Muscle of back (tissue), 11 donors: ENCODE measurements around the gene BDKRB1. TPM values are rescaled to one million over a fixed set of nuclear protein-coding genes. Genes with fewer than 3 reads are reported as not detected.

ENCODE experiments used
- DNase-seq, 3 donors: peaks; one replicate each; pipeline versions ENCODE4 v3.0.0 to v3.0.0-alpha.2; 2013
- polyA plus RNA-seq, 10 donors: library from polyadenylated mRNA; unstranded; fragments of 120-200 nt; gene quantifications; one replicate each; pipeline ENCODE4 v1.2.1, GENCODE V29; 2013; ENCODE audit not compliant: insufficient read length in 10 of 10

BDKRB1 gene
- polyA plus RNA-seq, 10 donors, result 0.27 to 1.2 (median 0.82) TPM

DNA sequence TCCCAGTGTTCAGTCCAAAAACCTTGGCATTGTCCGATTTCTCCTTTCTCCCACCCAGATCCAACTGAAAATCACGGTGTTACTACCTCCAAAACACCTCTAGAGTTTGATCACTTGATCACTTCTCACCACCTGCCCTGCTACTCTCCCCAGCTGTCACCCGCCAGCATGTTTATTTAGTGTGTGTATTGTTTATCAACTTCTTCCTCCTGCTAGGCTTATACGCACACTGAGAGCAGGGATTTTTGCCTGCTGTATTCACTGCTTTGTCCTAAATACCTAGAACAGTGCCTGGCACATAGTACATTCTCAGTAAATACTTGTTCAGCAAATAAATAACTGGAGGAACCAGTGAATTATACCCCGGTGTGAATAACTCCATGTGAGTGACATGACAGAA is 5.0 kb downstream of the BDKRB1 start:
- DNase-seq, result no peak

GRCh38 chr14:96261772-96262655 is 6.0 kb downstream of the BDKRB1 start:
- no peak for DNase-seq

DNA sequence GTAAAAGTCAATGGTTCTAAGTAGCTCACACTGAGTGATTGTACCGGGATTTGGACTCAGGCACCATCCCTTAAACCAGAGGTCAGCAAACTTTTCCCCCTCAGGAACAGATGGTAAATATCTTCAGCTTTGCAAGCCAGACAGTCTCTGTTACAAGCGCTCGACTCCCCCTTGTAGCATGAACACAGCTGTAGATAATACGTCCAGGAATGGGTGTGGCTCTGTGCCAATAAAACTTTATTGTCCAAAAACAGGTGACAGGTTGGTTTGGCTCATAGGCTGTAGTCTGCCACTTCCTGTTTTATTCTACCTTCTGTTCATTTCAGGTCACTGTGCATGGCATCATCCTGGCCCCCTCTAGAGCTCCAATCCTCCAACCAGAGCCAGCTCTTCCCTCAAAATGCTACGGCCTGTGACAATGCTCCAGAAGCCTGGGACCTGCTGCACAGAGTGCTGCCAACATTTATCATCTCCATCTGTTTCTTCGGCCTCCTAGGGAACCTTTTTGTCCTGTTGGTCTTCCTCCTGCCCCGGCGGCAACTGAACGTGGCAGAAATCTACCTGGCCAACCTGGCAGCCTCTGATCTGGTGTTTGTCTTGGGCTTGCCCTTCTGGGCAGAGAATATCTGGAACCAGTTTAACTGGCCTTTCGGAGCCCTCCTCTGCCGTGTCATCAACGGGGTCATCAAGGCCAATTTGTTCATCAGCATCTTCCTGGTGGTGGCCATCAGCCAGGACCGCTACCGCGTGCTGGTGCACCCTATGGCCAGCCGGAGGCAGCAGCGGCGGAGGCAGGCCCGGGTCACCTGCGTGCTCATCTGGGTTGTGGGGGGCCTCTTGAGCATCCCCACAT is 7.6 kb downstream of the BDKRB1 start:
- no peak for DNase-seq

DNA sequence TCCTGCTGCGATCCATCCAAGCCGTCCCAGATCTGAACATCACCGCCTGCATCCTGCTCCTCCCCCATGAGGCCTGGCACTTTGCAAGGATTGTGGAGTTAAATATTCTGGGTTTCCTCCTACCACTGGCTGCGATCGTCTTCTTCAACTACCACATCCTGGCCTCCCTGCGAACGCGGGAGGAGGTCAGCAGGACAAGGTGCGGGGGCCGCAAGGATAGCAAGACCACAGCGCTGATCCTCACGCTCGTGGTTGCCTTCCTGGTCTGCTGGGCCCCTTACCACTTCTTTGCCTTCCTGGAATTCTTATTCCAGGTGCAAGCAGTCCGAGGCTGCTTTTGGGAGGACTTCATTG is 8.2 kb downstream of the BDKRB1 start:
- DNase-seq, result no peak

DNA sequence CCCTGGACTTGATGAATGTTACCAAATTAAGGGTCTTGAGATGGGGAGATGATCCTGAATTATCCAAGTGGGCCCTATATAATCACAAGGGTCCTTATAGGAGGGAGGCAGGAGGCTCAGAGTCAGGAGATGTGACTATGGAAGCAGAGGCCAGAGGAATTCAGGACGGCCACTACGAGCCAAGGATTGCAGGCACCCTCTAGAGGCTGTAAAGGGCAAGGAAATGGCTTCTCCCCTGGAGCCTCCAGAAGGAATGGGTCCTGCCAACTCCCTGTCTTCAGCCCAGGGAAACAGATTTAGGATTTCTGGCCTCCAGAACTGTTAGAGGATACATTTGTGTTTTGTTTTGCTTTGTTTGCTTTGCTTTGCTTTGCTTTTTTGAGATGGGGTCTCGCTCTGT is 8.8 kb downstream of the BDKRB1 start:
- no peak for DNase-seq

DNA sequence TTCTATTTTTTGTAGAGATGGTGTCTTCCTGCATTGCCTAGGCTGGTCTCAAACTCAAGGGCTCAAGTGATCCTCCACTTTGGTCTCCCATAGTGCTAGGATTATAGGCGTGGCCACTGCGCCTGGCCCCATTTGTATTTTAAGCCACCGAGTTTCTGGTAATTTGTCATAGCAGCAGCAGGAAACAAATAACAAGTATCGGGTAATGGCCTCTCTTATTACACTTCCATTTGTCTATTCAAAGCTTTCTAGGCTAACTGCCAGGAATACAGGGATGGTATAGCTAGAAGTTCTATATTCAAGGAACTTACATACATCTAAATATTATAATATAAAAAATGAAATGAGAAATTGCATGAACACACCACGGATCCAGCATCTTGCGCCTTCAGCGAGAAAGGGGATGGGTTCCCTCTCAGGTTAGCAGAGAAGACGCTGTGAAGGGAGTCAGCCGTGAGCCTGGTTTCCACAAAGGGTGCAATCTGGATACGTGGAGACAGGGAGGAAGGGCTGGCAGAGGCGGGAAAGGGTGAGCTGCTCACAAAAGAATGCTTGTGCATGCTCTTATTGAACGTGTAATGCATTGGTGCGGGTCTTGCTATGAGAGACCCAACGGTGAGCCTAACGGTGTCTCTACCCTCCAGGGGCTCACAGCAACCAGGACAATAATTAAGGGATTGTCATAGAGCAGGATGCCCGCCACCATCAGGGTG is 9.5 kb downstream of the BDKRB1 start:
- DNase-seq, result peak in 1 of 3 donors; percentile 51

DNA sequence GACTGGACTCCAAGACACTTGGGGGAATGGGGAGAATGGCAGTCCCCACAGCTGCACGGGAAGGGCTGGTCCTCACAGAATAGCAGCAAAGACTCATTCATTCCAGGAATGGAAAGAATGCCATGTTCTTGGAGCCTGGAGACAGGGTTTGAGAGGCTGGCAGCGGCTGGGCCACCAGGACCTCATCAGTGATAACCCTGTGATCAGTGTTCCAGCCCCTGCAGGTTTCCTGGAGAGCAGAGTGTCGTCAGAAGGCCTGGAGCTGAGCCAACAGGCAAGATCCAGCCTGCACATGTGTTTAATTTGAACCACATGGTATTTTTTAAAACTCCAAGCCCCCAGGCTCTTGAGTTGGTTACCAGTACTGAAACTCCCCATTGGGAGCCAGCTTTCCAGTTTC is 11.3 kb downstream of the BDKRB1 start:
- DNase-seq, result peak; percentile 61 to 80 (median 78)

DNA sequence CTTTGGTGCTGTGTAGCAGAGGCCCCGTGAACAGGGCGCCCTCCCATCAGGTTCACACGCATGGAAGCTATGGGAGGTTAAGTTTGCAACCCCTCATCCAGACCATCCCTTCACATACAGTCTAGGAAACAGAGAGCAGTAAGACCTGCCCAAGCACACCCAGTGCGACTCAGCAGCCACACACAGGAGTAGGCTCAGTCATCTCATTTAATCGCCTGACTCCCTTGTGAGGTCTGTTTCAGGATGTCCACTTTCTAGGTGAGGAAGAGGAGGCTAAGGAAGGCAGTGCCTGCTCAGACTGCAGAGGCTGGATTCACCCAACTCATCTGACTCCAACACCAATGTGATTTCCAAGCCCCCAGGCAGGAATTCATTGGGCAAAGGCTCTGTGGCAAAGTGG is 11.9 kb downstream of the BDKRB1 start:
- no peak for DNase-seq

DNA sequence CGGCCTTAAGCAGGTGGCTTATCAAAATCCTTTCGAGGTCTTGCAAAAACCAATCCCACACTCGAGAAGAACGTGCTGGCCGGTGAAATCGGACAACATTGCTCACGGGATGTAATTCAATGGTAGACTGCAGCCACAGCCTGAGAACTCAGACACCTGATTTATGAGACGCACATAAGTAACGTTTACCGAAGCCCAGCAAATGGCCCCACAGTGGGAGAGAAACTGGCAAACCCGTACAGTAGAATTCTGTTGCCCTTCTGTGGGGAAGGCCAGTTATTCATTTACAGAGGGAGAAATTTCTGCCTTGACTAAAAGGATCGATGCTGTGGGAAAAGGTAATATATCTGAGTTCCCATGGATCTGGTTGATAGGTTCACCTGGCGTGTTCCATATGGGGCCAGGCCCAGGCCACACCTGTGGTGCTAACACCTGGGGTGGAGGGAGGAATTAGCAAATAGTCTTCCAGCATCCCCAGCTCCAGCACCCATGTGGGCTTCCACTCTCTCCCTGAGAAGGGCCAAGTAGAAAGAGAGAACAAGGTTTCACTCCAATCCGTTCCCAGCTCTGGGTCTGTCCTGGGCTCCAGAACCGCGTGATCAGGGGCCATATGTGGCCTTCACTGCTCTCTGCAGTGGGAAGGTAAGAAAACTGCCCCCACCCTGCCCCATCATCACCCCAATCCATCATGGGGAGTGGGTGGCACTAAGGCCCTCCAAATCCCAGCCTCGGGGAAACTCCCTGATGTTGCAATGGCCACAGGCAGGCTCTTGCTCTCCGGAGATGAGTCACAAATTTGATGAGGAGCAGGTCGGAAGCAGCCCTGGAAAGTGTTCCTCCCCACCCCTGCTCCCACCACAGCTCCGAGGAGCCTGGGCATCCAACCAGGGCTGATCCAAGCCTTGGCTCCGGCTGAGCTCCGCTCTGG is 12.7 kb downstream of the BDKRB1 start:
- peak in 2 of 3 donors; percentile 49 to 79 for DNase-seq

- DNase-seq, result no peak
These were observed 13.3 kb downstream of the BDKRB1 start for GRCh38 chr14:96269359-96269710.

DNA sequence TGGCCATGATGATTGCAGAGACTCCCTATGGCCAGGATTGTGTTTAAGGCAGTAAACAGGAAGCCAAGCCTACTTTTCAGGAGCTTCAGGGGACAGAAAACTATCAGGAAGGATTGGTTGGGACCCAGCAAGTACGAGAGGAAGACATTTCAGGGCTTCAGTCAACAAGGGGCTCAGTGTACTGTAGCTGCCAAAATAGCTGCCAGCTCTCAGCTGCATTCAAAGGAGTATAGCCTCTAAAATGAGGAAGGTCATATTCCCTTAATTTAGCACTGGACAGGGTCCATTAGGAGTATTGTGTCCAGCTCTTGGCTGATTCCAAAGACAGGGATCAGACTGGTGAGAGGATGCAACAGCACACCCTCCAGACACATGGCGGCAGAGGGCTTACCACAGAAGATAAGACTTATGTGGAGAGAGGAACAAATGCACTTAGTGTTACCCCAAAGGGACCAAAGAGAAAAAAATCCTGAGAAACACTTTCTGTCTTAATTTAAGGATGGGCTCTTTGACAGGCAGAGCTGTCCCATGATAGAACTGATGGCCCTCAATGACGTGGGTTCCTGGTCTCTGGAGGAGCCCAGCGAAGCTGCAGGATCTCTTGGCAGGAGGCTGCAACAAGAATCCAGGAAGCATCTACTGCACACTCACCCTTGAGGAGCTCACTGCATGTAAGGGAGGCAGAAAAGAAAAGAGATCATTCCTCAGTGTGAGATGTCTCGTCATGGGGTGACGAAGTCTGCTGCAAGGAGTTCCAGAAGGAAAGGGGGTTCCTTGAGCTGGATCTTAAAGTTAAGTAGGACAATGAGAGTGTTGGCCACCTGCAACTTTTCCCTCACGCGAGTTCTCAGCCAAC is 14.8 kb downstream of the BDKRB1 start:
- no peak for DNase-seq

- no peak for DNase-seq
These were observed 15.4 kb downstream of the BDKRB1 start for GRCh38 chr14:96271421-96271762.

DNA sequence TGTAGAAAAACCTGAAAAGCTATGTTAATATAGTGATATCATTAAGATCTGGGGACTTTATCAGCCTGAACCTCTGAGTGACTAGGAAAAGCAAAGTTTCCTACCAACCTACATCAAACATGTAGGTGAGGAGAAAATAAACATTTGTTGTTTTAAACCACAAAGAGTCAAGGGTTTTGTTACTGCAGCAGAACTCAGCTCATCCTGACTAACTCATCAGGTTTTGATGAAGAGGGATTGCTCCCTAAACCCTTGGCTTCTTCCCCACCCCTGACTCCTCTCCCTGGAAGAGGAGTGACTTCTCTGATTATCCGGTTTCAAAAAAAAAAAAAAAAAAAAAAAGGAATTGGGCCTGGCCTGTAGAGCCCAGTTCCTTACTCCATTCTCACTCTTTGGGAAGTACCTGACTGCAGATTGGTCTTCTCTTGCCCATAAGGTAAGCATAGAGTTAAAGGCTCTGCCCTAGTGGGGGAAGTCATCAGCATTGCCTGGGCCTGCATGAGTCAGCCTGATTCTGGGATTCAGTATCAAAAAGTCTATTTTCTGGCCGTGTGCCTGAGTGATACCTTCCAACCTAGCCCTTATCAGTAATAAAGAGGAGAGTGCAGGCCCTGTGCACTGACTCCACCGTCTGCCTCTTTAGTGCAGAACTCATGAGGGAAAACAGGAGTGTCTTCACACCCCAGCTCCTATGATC is 16.9 kb downstream of the BDKRB1 start:
- DNase-seq, result no peak

DNA sequence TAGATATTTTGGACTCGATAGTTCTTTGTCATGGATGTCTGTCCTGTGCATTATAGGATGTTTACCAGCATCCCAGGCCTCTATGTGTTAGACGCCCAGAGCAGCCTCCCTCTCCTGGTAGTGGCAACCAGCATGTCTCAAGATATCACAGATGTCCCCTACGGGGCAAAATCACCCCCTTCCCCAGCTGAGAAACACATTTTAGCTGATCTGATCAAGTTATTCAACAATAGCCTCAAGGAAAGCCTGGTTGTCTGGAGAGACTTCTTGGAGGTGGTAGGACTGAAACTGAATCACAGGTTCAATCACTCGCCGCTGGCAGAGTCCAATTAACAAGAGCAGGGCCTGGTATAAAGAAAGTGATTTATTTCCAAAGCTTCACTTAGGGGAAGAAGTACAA is 17.6 kb downstream of the BDKRB1 start:
- no peak for DNase-seq

- no peak for DNase-seq
These were observed 18.1 kb downstream of the BDKRB1 start for GRCh38 chr14:96274122-96274521.

GRCh38 chr14:96274543-96274942 is 18.5 kb downstream of the BDKRB1 start:
- peak in 1 of 3 donors; percentile 75 for DNase-seq

GRCh38 chr14:96275177-96276112 is 19.4 kb downstream of the BDKRB1 start:
- DNase-seq, result peak in 2 of 3 donors; percentile 66 to 76

- no peak for DNase-seq
These were observed 21.9 kb downstream of the BDKRB1 start for GRCh38 chr14:96277890-96278289.

DNA sequence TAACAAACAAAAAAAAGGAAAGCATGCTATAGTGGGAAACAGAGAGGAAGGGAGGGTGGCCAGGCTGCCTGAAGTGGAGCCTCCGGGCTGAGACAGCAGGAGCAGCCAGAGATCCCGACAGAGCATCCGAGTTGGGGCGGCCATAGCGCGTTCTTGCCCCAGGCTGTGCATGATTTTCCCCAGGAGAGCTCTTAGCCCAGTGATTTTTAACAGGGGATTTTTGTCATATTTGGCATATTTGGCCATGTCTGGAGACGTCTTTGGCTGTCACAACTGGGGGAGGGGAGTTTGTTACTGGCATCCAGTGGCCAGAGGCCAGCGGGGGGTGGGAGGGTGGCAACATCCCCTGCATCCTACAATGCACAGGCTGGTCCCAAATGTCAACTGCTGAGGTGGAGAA is 23.6 kb downstream of the BDKRB1 start:
- DNase-seq, result no peak
